ENCODE measurements around the gene DKKL1. TPM values are rescaled to one million over a fixed set of nuclear protein-coding genes. Genes with fewer than 3 reads are reported as not detected.

DKKL1 gene
- polyA plus RNA-seq, 2 of the 4 experiments (the other 2 are of a cell fraction) = 0.37 to 0.53 TPM

- ChIA-PET POLR2A (no interaction called here), CTCF (interaction anchor here (1.0 to 10.9 kb wide), 5 partner anchors 13 to 171 kb away, joined by 3 to 244 read pairs (median 3); partner anchors contain the start of genes ALDH16A1, FLT3LG, PIH1D1 and SLC17A7)
- Histone ChIP-seq H3K4me1 (no peaks in the 10 kb centered on the region), H3K9me3 (no peaks in the 10 kb centered on the region), H3K27ac (no peak overlapping the region), H3K4me3 (no peak overlapping the region), H3K4me2 (no peak overlapping the region)
- no peak for ATAC-seq
- FAIRE-seq = no peak
- no peak for DNase-seq (ENCODE audit: low read depth in 1 of 2, low spot score in 1 of 2)
- 58% methylated on average over 8 of the region's 8 CpGs for WGBS (ENCODE audit: missing lambda C conversion rate)
- TF ChIP-seq JUNB (IDR thresholded peaks at IDR 0.05) = no peak
- TF ChIP-seq RCOR1 (IDR thresholded peaks at IDR 0.05; ENCODE audit: low read depth, low read length) = no peak
- TF ChIP-seq EHMT2 (IDR thresholded peaks at IDR 0.05; ENCODE audit: low read depth) = no peak
- no peak for TF ChIP-seq POLR2A (IDR thresholded peaks at IDR 0.05; ENCODE audit: low read length)
Observed at GRCh38 chr19:49396738-49397505, 33.2 kb downstream of the DKKL1 start.

GRCh38 chr19:49398001-49398615 lies 34.4 kb downstream of the DKKL1 start:
- Histone ChIP-seq H3K9me3 (no peaks in the 10 kb centered on the region), H3K4me2 (no peak overlapping the region), H3K27ac (no peak overlapping the region), H3K4me3 (no peak overlapping the region), H3K4me1 (no peaks in the 10 kb centered on the region)
- ChIA-PET POLR2A (interaction anchor here (0.7 kb wide), 1 partner anchor 38 kb away, joined by 3 read pairs; no protein-coding TSS in a partner anchor), CTCF (interaction anchor here (1.2 to 10.9 kb wide), 2 partner anchors 50 to 75 kb away, joined by 4 to 244 read pairs; partner anchors contain the start of genes ALDH16A1, FLT3LG, PIH1D1 and SLC17A7)
- 65% methylated on average over 11 of the region's 11 CpGs for WGBS (ENCODE audit: missing lambda C conversion rate)
- DNase-seq (ENCODE audit: low read depth in 1 of 2, low spot score in 1 of 2) = no peak
- no peak for ATAC-seq
- TF ChIP-seq HES2 (IDR thresholded peaks at IDR 0.05) (no peak), MAX (IDR thresholded peaks at IDR 0.05) (no peak), CHD2 (IDR thresholded peaks at IDR 0.05; ENCODE audit: low read length, partially characterized antibody) (no peak), EHF (CRISPR knock-in tag; IDR thresholded peaks at IDR 0.05) (no peak)
- no peak for FAIRE-seq

GRCh38 chr19:49398931-49399330 lies 35.3 kb downstream of the DKKL1 start:
- 0 out of 6 replicates have a peak overlapping the region, but pooled peaks of 1 of the 2 experiments have one; percentile 15 for H3K27ac ChIP-seq
- no peak for FAIRE-seq
- H3K4me3 ChIP-seq = no peak overlapping the region
- ChIA-PET POLR2A (no interaction called here), CTCF (no interaction called here)
- WGBS (ENCODE audit: missing lambda C conversion rate) = 80% methylated on average over 6 of the region's 6 CpGs
- H3K4me1 ChIP-seq = no peaks in the 10 kb centered on the region
- TF ChIP-seq EHMT2 (IDR thresholded peaks at IDR 0.05; ENCODE audit: low read depth) = no peak
- no peak for TF ChIP-seq MYC (IDR thresholded peaks at IDR 0.05; ENCODE audit: borderline replicate concordance, low read length)
- no peak for TF ChIP-seq PHF8 (IDR thresholded peaks at IDR 0.05; ENCODE audit: borderline replicate concordance, low read depth)
- no peak for TF ChIP-seq CTCF (IDR thresholded peaks at IDR 0.05)
- TF ChIP-seq MAX (IDR thresholded peaks at IDR 0.05) = no peak
- no peak for TF ChIP-seq KDM1A (IDR thresholded peaks at IDR 0.05; ENCODE audit: low read depth)
- TF ChIP-seq KDM5A (IDR thresholded peaks at IDR 0.05) = no peak
- TF ChIP-seq FOXS1 (CRISPR knock-in tag; IDR thresholded peaks at IDR 0.05) = no peak
- no peak for TF ChIP-seq RAD21 (conservative IDR thresholded peaks at IDR 0.05 in 1 of 2, IDR thresholded peaks at IDR 0.05 in 1 of 2)
- H3K9me3 ChIP-seq = no peaks in the 10 kb centered on the region
- ATAC-seq = no peak
- no peak overlapping the region for H3K4me2 ChIP-seq
- no peak for DNase-seq (ENCODE audit: low read depth in 1 of 2, low spot score in 1 of 2)

- WGBS (ENCODE audit: missing lambda C conversion rate) = 70% methylated on average over 6 of the region's 6 CpGs
- Histone ChIP-seq H3K4me2 (no peak overlapping the region), H3K27ac (no peak overlapping the region), H3K4me1 (no peaks in the 10 kb centered on the region), H3K4me3 (no peak overlapping the region), H3K9me3 (no peaks in the 10 kb centered on the region)
- FAIRE-seq = no peak
- no peak for ATAC-seq
- CTCF ChIA-PET = interaction anchor here (0.7 to 8.0 kb wide), 3 partner anchors 9 to 302 kb away, joined by 3 to 68 read pairs (median 5); no protein-coding TSS in a partner anchor
- POLR2A ChIA-PET = no interaction called here
- TF ChIP-seq CEBPB (IDR thresholded peaks at IDR 0.05) (0 out of 4 replicates have a peak, but pooled peaks of 1 of the 2 experiments have one; percentile 14), CBX8 (IDR thresholded peaks at IDR 0.05) (no peak)
- DNase-seq (ENCODE audit: low read depth in 1 of 2, low spot score in 1 of 2) = no peak
Observed at GRCh38 chr19:49400029-49400428, 36.4 kb downstream of the DKKL1 start.

Data from A549 (cell line).